GM20431 (cell line): ENCODE measurements around the gene IFI27L2.

Experiments
- in situ Hi-C: fragments of 300-500 bp; cut with MseI, MboI; formaldehyde crosslinking; loops from one replicate; pipeline ENCODE4 v1.15.0; 2020; ENCODE audit warnings: low sequenced_read_pairs; ENCODE audit not compliant: unreplicated experiment

Gene IFI27L2

GRCh38 chr14:94125659-94126418 lies 3.6 kb downstream of the IFI27L2 start:
- in situ Hi-C loops, result no loop called here

GRCh38 chr14:94124582-94125377 lies 4.6 kb downstream of the IFI27L2 start:
- in situ Hi-C loops, result no loop called here

DNA sequence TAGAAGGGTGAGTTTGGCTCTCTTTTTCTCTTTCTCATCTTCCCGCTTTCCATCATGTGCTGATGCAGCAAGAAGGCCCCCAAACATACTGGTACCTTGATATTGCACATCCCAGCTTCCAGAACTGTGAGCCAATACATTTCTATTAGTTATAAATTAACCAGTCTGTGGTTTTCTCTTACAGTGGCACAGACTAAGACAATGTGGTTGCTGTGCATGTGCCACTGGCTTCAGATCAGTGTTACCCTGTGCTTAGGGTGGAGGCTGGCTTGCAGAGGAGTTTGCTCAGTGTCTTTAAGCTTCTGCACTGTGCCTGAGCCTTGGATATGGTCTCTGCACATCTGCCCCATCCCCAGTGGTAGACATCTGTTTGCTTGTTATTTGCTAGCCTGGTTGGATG lies 5.5 kb downstream of the IFI27L2 start:
- in situ Hi-C loops, result no loop called here

GRCh38 chr14:94123296-94123695 lies 6.1 kb downstream of the IFI27L2 start:
- in situ Hi-C loops, result no loop called here

DNA sequence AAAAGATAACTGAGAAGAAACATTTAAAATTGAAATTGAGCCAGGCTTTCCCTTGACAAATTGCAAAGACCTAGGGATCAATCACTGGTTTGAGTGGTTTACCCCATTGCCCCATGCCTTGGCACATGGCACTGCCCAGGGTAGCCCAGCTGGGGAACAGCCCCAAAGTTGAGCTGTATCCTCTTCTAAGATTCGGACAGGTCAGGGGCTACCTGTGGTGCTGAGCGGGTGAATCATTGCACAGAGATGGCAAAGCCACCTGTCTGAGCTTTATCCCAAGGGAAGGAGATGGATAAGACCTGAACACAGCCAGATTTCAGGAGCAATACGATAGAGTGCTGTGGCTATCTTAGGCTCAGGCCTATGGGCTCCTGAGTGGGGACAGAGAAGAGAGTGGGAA lies 7.0 kb downstream of the IFI27L2 start:
- in situ Hi-C loops, result no loop called here

DNA sequence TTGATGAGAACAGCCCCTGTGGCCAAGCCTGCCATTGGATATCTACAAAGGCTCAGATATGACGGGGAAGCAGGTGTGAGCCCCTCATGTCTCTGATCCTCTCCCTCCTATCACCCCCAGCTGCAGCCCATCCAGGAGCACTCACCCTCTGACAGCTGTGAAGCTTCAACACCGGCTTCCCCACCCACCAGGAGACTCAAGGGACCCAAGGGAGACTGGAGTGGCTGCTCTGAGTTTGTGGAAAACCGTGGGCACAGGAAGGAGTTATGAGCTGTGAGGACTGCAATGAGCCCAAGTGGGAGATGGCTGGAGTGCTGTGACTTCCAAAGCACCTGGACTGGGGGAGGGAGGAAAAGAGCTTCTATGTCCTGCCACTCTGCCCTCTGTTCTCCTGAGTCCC lies 7.9 kb downstream of the IFI27L2 start:
- in situ Hi-C loops, result no loop called here

GRCh38 chr14:94120667-94121340 lies 8.6 kb downstream of the IFI27L2 start:
- in situ Hi-C loops, result no loop called here

- in situ Hi-C loops, result no loop called here
Observed at GRCh38 chr14:94119071-94119470, 10.3 kb downstream of the IFI27L2 start.

- in situ Hi-C loops, result no loop called here
Observed at GRCh38 chr14:94117856-94118255, 11.5 kb downstream of the IFI27L2 start.

DNA sequence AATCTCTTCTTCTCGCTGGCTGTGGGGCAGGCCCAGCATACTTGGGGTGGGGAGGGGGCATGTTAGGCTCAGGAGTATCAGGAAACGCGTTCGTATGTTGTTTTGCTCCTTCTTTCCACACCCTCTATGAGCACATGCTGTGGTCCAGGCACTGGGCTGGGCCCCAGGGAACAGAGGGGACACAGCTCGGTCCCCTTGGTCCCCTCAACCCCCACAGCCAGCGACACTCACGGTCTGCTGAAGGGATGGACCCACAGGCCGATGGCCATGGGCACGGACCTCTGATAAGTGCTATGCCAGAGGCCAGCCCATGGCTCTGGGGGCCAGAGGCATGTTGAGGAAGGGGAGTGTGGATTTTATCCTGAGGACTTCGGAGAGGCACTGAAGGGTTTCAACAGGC lies 12.7 kb downstream of the IFI27L2 start:
- in situ Hi-C loops, result no loop called here

DNA sequence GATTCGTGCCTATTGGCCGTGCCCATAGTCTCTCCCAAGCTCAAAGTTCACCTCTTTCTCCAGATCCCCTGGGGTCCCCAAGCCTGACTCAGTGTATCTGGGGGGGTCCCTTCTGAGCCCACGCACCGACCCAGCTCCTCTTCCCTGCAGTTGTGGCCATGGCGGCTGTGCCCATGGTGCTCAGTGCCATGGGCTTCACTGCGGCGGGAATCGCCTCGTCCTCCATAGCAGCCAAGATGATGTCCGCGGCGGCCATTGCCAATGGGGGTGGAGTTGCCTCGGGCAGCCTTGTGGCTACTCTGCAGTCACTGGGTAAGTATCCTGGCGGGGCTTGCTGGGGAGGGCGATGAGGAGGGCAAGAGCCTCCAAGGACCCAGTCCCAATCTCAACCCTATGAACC lies 13.8 kb downstream of the IFI27L2 start:
- in situ Hi-C loops, result no loop called here

GRCh38 chr14:94115058-94115591 lies 14.3 kb downstream of the IFI27L2 start:
- in situ Hi-C loops, result no loop called here

- in situ Hi-C loops, result no loop called here
Observed at GRCh38 chr14:94114589-94115057, 14.8 kb downstream of the IFI27L2 start.

DNA sequence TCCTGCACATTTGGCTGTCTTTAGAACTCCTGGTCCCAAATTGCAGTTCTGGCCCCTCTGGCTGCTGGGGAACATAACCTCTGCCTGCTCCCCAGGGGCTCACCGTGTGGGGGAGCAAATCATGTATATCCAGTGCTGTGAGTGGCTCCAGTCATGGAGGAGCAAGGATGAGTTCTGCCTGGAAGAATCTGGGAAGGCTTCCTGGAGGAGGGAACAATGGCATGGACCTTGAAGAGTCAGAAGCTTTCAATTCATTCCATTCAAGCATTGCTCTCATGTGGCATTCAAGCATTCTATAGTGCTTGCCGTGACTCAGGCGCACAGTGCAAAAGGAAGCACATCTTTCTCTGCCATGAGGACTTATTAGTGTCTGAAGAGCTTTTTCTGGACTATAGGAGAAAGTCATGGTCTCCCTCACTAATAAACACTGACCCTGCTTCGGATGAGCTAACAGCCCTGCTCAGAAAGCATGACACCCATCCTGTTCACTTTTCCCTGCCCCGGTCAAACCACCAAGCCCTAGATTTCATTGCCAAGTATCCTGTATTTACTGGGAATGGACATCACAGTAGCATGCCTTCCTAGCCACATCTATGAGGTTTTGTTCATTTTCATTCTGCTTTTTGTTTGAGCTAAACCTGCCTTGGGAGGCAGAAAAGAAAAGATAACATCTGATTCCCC lies 15.4 kb downstream of the IFI27L2 start:
- in situ Hi-C loops, result no loop called here

DNA sequence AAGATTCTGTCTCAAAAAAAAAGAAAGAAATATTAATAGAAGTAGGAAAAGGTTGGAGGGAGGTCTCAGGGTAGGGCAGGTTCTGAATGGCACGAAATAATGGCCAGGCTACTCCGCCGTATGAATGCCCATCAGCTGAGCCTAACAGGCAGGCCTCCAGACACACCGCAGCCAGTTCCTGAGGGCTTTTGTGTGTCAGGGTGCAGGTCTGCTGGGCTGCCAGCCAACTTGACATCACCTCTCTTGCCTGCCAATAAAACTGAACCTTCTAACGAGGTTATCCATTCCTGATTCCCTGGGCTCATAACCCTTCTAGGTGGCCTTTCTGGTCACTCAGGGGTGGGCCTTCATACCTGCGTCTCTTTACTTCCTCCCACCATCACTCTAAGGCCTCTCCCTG lies 15.9 kb downstream of the IFI27L2 start:
- in situ Hi-C loops, result no loop called here

DNA sequence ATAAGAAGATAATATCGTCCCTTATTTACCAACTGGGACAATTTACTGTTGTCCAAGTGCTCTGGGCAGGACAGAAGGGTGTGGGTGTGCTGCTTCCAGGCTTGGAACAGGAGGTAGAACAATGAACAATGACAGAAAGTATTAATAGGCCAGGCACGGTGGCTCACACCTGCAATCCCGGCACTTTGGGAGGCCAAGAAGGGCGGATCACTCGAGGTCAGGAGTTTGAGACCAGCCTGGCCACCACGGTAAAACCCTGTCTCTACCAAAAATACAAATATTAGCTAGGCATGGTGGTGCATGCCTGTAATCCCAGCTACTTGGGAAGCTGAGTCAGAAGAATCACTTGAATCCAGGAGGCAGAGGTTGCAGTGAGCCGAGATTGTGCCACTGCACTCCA lies 16.3 kb downstream of the IFI27L2 start:
- in situ Hi-C loops, result no loop called here

DNA sequence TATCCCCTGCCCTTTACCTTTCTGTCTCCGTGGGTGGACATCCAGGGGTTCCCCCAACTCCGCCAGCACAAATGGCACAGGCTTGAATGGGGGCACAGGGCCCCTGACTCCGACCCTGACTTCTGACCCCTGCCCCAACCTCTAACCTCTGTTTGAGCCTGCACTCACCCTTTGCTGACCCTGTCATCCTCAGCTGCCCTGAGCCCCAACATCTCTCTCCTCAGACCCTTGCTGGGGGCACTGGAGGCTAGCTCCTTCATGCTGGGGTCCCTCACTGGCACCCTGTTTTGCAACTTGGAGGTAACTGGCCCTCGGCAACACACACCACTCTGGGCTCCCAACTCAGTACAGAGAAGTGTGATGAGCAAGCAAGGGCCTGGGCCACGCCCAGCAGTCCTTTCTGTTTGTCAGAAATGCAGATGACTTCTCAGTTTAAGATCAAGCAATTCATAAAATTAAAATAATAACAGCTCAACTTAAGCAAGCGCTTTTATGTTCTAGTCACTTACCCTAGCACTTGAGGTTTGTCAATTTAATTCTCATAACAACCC lies 16.8 kb downstream of the IFI27L2 start:
- in situ Hi-C loops, result no loop called here

DNA sequence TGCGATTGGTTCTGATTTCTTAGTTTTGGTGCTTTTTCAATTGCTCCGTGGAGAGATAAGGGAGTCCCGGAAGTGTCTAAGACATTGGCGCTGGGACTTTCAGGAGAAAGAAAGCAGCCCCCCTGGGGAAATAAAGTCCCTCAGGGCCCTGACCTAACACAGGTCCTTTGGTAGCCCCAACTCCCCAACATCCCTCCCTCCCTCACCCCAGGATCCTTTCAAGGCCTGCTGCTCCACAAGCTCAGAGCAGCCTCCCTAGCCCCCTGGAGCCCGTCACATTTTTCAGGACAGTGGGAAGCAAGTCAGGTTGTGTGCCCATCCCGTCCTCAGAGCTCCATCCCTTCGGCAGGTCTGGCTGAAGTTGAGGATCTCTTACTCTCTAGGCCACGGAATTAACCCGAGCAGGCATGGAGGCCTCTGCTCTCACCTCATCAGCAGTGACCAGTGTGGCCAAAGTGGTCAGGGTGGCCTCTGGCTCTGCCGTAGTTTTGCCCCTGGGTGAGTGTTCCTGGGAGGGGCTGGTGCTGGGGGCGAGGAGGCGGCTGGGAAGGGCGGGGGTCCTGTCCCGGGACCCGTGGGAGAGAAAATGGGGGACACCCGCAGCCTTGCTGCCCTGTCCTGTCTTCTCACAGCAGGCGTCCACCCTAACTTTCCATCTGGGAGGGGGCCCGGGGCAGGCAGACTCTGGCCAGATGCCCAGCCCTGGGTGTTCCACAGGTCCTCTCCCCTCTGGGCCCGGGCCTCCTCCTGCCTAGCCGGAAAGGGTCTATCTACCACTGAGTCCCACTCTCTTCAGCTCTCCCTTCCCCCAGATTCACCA lies 17.9 kb downstream of the IFI27L2 start:
- in situ Hi-C loops, result no loop called here
